HG02588 (cell line): ENCODE results near the gene HPN.

Experiments
- ATAC-seq: cut with Tn5 transposase; IDR thresholded peaks from one replicate; pipeline ENCODE4 v1.9.1; 2021; ENCODE audit warnings: mild to moderate bottlenecking, moderate library complexity; ENCODE audit not compliant: unreplicated experiment

The HPN gene

DNA sequence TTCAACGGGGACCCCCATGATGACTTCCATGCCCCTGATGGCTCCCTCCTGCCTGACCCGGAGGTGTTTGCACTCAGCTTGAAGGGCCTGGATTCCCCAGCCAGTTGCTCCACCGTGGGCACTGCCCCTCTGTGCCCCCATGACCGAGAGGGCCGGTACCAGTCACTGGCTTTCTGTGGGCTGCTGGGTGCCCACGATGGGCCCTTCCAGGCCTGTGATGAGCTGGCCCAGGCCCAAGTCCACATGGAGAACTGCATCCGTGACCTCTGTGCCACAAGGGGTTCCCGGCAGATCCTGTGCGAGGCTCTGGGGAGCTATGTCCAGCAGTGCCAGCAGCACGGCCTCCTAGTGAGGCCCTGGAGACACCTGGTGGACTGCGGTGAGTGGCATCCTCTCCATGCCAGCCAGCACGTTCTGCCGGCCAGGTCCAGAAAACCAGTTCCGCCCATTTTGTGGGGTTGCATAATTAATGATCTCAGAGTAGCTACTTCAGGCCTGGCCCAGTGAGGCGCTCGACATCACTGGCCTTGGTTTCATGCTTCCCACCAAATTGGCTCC is 39.2 kb downstream of the HPN start:
- no peak for ATAC-seq

DNA sequence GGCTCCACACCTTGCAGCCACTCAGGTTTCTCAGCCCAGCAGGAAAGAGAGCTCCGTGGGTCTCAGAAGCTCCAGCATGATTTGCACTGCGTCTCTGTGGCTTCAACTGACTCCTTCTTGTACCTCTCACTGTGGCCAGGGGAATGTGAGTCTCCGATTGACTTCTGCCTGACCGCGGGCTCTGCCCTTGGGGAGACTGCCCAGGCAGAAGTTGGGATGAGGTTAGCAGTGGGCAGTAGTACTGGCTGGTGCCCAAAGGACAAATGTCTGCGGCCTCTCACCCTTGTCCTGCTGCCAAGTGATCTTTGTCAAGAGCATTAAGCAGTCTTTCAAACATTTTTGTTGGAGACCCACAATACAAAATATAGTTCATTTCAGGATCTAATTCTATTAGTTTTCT is 39.7 kb downstream of the HPN start:
- ATAC-seq: no peak

DNA sequence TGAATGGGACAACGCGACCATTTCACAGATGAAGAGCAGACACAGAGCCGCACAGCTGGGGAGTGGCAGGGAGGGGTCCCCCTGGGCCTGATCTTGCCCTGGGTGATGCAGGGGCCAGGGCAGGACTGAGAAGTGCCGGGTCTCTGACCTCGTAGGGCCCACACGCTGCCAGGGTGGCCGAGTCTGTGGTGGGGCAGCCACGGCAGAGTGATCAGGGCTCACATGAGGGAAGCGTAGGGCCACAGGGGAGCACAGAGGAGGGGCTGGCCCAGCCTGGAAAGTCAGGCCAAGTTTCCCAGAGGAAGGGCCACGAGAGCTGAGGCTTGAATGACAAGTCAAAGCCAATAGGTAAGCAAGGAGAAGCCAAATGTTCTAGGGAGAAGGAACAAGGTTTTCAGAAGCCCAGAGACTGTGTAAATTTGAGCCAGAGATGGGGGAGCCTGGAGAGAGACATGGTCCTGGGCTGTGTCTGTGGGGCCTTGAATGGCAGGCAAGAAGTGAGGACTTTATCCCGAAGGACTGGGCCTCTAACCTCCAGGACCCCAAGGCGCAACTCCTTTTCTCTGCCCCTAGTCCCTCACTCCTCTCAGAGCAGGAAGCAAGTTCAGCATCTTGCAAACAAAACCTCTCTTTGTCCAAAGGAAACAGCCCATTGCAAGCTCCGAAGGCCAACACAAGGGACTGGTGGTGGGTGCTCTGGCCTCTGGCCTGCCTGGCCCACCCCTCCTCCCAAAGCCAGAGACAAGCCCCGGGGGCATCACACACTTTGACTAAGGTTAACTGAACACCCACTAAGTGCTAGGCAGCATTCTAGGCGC is 42.4 kb downstream of the HPN start:
- ATAC-seq: no peak

DNA sequence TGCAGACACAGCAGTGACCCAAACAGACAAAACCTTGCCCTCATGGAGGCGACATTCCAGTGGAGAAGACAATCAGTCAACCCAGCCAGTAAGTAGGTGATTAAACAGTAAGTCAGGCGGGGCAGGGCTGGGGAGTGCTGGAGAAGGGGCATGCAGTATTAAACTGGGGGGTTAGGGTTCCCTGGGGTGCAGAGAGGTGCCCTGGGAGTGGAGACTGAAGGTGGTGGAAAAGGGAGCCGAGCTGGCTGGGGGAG is 42.9 kb downstream of the HPN start:
- no peak for ATAC-seq

DNA sequence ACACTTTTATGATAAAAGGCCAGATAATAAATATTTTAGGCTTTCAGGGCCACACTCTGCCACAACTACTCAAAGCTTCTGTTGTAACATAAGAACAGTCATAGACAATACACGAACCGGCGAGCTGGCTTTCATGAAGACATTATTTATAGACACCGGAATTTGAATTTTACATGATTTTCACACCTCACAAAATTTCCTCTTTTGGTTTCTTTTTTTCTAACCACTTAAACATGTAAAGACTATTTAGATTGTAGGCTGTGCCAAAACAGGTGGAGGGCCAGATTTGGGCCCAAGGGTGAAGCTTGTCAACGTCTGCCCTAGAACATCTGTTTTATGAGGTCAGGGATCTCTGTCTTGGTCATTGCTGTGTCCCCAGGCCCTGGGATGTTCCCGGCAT is 44.4 kb downstream of the HPN start:
- ATAC-seq: no peak

DNA sequence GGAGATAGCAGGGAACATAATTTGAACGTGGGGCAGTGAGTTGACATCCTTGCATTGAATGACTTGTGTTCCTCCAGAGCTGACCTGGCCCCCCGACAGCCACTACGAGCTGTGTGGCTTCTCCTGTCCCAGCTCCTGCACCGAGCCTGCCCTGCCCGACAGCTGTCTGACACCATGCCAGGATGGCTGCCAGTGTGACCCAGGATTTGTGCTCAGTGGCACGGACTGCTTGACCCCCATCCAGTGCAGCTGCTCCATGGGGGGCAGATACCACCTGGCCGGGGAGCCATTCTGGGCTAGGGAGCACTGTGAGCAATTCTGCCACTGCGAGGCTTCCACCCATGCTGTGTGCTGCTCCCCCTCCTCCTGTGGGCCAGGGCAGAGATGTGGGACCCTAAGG is 44.9 kb downstream of the HPN start:
- ATAC-seq: no peak

DNA sequence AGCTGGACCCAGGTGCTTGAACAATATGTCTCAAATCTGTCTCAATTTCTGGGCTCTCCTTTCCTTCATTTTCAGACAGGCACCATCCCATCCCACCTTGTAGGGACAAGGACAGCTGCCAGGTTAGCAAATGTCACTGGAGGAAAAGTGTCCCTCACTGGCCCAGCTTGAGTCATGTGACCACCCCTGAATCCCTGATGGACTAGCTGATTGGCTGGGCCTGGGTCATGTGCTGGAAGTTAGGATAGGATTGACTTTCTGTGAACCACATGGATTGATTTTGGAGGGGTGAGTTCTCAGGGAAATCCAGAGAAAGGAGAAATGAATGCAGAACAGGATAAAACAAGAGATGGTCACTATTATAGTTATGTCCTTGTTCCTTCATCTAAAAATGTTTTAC is 45.9 kb downstream of the HPN start:
- ATAC-seq: no peak

DNA sequence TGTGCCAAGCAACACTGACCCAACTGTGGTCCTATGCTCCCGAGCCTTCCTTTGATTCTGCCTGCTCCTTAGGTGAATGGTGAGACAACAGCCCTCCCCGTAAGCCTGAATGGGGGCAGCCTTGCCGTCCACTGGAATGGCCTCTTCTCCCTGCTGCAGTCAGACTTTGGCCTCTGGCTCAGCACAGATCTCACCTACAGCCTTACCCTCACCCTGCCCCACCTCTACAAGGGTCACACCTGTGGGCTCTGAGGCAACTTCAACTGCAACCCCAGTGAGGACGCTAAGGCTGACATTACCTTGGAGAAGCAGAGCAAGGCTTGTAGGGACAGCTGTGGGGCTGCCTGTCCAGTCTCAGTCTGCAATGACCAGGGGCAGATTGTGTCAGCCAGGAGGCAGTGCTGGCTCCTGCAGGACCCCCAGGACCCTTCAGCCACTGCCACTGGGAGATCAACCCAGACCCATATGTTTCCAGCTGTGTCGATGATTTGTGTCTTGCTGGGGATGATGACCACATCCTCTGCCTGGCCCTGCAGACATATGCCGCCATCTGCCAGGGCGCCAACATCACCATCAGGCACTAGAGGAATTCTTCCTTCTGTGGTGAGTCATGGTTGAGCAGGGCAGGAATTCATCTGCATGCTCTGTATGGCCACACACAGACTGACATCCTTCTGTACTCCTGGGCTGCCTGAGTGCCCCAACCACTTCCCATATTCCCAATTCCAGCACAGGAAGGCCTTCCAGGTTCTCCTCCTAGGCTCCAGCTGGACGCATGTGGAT is 46.8 kb downstream of the HPN start:
- no peak for ATAC-seq

DNA sequence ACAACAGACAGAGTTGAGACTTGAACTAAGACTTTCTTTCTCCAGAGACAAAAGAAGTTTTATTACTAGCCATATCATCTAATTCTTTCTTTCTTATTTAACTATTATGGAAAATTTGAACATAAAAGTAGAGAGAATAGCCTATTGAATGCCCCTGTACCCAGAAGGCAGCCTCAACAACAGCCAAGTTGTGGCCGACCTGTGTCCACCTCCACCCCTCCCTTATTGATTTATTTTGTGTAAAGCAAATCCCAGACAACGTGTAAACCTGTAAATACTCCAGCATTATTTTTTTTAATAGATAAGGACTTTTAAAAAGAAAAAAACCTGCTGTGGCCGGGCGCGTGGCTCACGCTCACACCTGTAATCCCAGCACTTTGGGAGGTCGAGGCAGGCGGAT is 48.0 kb downstream of the HPN start:
- no peak for ATAC-seq

DNA sequence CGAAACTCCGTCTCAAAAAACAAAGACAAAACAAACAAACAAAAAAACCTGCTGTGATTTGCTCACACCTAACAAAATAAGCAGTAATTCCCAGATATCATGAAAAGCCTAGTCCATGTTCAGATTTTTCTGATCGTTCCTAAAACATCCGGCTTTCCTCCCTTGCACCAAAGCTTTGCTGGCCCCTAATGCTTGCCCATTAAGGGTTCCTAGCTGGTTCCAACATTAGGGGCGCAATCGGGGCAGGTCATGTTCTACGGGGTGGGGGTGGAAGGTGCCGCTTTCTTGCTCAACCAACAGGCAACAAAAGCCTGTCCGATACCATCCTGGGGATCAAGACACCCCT is 48.6 kb downstream of the HPN start:
- ATAC-seq: no peak

DNA sequence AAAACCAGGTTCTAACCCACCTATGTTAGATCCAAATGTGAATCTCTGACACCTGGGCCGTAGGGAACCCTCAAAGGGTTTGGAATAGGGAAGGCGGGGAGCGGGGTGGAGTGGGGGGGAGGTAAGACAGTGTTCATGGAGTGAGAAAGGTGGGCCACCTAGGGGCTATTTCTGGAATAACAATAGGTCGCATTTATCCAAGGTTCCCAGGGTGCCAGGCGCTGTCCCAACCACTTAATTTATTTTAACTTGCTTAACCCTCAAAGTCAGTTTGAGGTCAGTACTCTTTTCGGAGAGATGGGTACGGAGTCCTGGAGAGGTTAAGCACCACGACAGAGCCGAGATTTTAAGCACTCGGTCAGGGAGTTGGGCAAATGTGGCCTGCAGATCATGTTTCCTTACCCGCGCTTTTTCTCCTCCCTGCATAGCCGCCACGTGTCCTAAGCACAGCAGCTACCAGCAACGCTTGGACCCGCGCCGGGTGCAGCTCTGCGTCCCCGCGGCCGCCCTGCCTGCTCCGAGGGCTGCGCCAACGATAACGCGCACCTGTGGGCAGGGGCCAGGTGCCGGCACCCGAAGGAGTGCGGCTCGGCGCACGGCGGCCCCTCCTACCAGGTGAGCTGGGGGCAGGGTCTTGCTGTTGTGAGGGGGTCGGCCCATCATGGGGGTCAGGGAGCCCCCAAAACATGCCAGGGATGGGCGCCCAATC is 49.1 kb downstream of the HPN start:
- ATAC-seq: no peak

DNA sequence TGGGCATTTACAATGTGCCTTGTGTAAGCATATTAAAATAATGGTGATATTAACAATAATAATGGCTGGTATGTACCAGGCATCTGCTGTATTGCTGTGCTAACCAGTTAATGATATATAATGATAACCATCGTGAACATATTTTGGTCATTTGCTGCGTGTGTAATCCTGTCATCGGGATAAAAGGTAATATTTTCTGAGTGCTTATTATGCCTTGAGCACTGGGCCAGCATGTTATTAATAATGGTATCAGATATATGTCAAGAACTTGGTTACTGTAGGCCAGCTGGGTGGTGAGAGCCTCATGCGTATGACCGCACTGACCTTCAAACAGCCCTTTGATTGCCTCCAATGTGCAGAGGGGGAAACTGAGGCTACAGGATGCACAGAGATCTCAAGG is 51.9 kb downstream of the HPN start:
- ATAC-seq: no peak

DNA sequence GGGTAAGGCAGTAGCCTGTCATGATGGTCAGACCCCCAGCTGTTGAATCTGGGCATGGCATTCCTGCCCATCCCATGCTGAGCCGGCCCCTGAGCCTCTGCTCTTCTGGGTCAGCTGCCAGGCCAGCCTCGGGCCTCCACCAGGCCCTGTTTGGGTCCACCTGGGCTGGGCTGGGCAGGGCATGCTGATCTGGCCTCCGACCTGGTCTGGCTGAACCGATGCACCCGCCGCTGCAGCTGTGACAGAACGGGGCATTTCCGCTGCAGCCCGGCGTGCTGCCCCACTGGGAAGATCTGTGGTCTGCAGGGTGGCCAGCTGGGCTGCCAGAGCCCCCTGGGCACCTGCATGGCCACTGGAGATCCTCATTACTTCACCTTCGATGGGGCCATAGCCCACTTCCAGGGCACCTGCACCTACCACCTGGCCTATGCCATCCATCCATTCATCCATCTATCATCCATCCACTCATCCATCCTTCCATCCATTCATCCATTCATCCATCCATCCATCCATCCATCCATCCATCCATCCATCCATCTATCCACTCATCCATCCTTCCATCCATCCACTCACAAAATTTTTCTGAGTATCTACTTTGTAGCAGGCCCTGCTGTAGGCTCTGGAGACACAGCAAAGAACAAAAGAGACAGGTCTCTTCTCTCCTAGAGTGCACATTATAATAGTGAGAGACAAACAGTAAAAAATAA is 52.6 kb downstream of the HPN start:
- no peak for ATAC-seq

DNA sequence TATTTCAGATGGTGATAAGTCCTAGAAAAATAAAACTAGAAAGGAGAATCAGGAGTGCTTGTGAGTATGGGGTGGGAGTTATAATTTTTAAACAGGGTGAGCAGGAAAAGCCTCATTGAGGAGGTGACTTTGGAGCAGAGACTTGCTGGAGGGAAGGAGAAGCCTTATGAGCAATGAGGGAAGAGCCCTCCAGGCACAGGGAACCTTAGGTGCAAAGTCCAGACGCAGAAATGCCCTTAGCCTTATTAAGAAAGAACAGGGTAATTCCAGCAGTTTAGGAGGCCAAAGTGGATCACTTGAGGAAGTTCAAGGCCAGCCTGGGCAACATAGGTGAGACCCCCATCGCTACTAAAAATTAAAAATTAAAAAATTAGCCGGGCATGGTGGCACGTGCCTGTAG is 53.1 kb downstream of the HPN start:
- ATAC-seq: no peak

DNA sequence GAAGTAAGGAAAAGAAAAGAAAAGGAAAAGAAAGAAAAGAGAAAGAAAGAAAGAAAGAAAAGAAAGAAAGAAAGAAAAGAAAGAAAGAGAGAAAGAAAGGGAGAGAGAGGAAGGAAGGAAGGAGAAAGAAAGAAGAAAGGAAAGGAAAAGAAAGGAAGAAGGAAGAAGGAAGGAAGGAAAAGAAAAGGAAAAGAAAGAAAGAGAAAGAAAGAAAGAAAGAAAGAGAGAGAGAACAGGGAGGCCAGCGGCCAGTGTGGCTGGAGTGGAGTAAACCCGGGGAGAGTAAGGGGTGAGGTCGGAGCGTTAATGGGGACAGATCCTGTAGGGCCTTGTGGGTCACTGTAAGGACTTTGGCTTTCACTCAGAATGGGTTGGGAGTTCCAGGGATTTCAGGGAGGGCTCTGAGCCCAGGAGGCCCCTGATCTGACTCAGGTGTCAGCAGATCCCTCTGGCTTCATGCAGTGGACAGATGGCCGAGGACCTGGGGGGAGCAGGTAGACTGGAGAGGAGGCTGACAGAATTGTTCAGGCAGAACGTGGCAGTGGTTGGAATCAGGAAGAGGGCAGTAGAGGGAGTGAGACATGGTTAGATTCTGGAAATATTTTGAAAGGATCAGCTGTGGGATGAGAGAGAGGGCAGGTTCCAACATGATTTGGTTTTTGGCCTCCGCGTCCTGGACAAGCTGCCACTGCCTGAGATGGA is 54.3 kb downstream of the HPN start:
- ATAC-seq: no peak

DNA sequence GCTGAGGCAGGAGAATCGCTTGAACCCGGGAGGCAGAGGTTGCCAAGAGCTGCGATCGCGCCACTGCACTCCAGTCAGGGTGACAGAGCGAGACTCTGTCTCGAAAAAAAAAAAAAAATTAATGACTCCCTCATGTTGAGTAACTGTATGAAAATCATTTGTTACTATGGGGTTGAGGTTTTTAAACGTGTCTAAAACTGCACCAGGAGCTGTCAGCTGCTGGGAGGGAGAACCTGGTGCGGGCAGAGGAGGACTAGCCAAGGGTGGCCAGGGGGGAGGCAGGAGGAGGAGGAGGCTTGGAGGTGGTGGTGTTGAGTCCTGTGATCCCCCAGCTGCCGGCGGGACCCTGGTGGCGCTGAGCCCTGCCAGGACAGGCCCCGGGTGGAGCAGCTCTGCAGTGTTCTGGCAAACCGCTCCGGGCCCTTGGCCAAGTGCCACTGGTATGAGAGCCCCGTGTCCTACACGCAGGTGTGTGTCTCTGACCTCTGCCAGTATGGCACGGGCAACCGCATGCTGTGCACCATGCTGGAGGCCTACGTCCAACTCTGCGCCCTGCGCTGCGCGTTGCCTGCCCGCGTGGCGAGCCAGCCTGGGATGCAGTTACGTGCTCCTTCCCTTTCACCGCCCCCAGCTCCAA is 57.0 kb downstream of the HPN start:
- no peak for ATAC-seq

DNA sequence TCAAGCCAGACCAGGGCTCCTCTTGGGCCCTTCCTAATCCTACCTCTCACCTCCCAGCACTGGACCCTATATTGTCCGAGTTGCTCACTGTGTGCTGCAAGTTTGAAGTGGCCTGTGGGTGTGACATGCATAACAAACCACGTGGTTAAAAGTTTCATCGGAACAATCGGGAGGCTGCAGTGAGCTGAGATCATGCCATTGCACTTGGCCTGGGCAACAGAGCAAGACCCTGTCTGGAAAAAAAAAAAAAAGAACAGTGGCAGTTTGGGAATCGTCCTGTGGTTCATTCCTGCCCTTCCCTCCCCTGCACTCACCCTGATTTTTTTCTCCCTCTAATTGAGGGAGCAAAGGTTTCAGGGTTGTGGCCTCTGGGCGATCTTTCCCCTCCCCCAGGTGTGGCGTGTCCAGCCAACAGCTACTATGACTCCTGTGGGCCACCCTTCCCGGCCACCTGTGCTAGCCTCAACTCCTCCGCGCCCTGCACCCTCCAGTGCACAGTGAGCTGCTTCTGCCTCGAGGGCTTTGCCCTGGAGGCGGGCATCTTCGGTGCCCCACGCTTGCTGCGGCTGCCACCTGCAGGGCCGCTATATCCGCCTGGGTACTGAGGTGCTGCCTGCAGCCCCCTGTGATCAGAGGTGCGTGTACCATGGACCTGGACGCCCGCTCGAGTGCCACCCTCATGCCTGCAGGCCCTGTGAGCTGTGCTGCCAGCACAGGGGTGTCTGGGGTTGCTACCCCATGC is 57.8 kb downstream of the HPN start:
- no peak for ATAC-seq

DNA sequence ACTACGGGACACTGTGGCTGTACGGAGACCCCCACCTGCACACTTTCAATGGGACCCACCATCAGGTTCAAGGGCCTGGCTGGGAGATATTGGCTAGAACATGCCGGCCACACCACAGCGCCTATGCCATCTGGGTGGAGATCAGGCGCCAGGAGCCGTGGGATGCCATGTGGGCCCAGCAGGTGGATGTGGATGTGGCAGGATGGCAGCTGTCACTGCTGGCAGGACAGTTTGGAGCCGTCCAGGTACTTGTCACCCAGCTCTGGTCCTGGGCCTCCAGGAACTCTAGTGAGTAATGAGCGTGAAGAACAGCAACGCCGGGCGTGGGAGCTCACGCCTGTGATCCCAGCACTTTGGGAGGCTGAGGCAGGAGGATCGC is 58.4 kb downstream of the HPN start:
- ATAC-seq: no peak
